ENCODE data around the gene LRRC15.
A peak's percentile ranks its signal among the peaks of the same experiment; 100 is the strongest.

LRRC15 gene

GRCh38 chr3:194384569-194385001, 15.0 kb upstream of the LRRC15 start:
- no peak for DNase-seq

GRCh38 chr3:194384156-194384555, 14.6 kb upstream of the LRRC15 start:
- DNase-seq = no peak

GRCh38 chr3:194383276-194383940, 13.9 kb upstream of the LRRC15 start:
- DNase-seq = no peak

- DNase-seq = no peak
Measured at GRCh38 chr3:194382892-194383223, 13.3 kb upstream of the LRRC15 start.

GRCh38 chr3:194382196-194382891, 12.8 kb upstream of the LRRC15 start:
- no peak for DNase-seq

GRCh38 chr3:194381460-194381875, 11.9 kb upstream of the LRRC15 start:
- peak; percentile 88 for DNase-seq

GRCh38 chr3:194380326-194380725, 10.8 kb upstream of the LRRC15 start:
- DNase-seq = no peak

- no peak for DNase-seq
Measured at GRCh38 chr3:194379651-194380050, 10.1 kb upstream of the LRRC15 start.

- DNase-seq = no peak
Measured at GRCh38 chr3:194379231-194379630, 9.7 kb upstream of the LRRC15 start.

- no peak for DNase-seq
Measured at GRCh38 chr3:194377708-194378107, 8.2 kb upstream of the LRRC15 start.

GRCh38 chr3:194376241-194376560, 6.7 kb upstream of the LRRC15 start:
- no peak for DNase-seq

- DNase-seq = peak; percentile 67
Measured at GRCh38 chr3:194375473-194376240, 6.1 kb upstream of the LRRC15 start.

- no peak for DNase-seq
Measured at GRCh38 chr3:194374935-194375334, 5.4 kb upstream of the LRRC15 start.

- no peak for DNase-seq
Measured at GRCh38 chr3:194373899-194374298, 4.4 kb upstream of the LRRC15 start.

- no peak for DNase-seq
Measured at GRCh38 chr3:194373028-194373427, 3.5 kb upstream of the LRRC15 start.

GRCh38 chr3:194370753-194371152, 1.2 kb upstream of the LRRC15 start:
- no peak for DNase-seq

- no peak for DNase-seq
Measured at GRCh38 chr3:194368918-194369317, 625 bp downstream of the LRRC15 start.

- no peak for DNase-seq
Measured at GRCh38 chr3:194367992-194368841, 1.3 kb downstream of the LRRC15 start.

- no peak for DNase-seq
Measured at GRCh38 chr3:194365978-194366490, 3.5 kb downstream of the LRRC15 start.

GRCh38 chr3:194365526-194365925, 4.0 kb downstream of the LRRC15 start:
- no peak for DNase-seq

- DNase-seq = no peak
Measured at GRCh38 chr3:194364652-194365434, 4.7 kb downstream of the LRRC15 start.

GRCh38 chr3:194364314-194364651, 5.3 kb downstream of the LRRC15 start:
- no peak for DNase-seq
